ENCODE data around the gene C9orf85. TPM values are rescaled to one million over a fixed set of nuclear protein-coding genes. Genes with fewer than 3 reads are reported as not detected.
A peak's percentile ranks its signal among the peaks of the same experiment; 100 is the strongest.

Gene C9orf85
- total RNA-seq, 4 donors from 2014 or later = 8.9 to 21.7 (median 13.0) TPM

GRCh38 chr9:71904076-71904475 is 7.4 kb upstream of the C9orf85 start:
- Histone ChIP-seq H3K4me1 (peaks cover 3 to 6% of the 10 kb centered on the region in 2 donors), H3K4me3 (replicated peaks in 1 of 3) (no peak overlapping the region), H3K9me3 (no peaks in the 10 kb centered on the region), H3K27me3 (no peaks in the 10 kb centered on the region), H3K36me3 (no peaks in the 10 kb centered on the region), H3K27ac (no peak overlapping the region)
- DNase-seq = no peak
- WGBS, 2 donors = 69 to 83% methylated on average over 2 of the region's 2 CpGs
- TF ChIP-seq POLR2A (IDR thresholded peaks at IDR 0.05) = no peak
- TF ChIP-seq, protein P1, sequence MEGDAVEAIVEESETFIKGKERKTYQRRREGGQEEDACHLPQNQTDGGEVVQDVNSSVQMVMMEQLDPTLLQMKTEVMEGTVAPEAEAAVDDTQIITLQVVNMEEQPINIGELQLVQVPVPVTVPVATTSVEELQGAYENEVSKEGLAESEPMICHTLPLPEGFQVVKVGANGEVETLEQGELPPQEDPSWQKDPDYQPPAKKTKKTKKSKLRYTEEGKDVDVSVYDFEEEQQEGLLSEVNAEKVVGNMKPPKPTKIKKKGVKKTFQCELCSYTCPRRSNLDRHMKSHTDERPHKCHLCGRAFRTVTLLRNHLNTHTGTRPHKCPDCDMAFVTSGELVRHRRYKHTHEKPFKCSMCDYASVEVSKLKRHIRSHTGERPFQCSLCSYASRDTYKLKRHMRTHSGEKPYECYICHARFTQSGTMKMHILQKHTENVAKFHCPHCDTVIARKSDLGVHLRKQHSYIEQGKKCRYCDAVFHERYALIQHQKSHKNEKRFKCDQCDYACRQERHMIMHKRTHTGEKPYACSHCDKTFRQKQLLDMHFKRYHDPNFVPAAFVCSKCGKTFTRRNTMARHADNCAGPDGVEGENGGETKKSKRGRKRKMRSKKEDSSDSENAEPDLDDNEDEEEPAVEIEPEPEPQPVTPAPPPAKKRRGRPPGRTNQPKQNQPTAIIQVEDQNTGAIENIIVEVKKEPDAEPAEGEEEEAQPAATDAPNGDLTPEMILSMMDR (IDR thresholded peaks at IDR 0.05) = no peak
- intact Hi-C loops (cut with DNase I) = no loop called here

GRCh38 chr9:71908825-71909224 is 2.6 kb upstream of the C9orf85 start:
- TF ChIP-seq, protein P1 (IDR thresholded peaks at IDR 0.05) = no peak
- TF ChIP-seq POLR2A (IDR thresholded peaks at IDR 0.05) = no peak
- Histone ChIP-seq H3K4me1 (peaks cover 19 to 22% of the 10 kb centered on the region in 2 donors), H3K4me3 (replicated peaks in 1 of 3) (no peak overlapping the region), H3K27me3 (no peaks in the 10 kb centered on the region), H3K9me3 (no peaks in the 10 kb centered on the region), H3K36me3 (no peaks in the 10 kb centered on the region), H3K27ac (no peak overlapping the region)
- DNase-seq = no peak
- intact Hi-C loops (cut with DNase I) = no loop called here
- WGBS, 2 donors = 28 to 89% methylated on average over 1 of the region's 1 CpG

DNA sequence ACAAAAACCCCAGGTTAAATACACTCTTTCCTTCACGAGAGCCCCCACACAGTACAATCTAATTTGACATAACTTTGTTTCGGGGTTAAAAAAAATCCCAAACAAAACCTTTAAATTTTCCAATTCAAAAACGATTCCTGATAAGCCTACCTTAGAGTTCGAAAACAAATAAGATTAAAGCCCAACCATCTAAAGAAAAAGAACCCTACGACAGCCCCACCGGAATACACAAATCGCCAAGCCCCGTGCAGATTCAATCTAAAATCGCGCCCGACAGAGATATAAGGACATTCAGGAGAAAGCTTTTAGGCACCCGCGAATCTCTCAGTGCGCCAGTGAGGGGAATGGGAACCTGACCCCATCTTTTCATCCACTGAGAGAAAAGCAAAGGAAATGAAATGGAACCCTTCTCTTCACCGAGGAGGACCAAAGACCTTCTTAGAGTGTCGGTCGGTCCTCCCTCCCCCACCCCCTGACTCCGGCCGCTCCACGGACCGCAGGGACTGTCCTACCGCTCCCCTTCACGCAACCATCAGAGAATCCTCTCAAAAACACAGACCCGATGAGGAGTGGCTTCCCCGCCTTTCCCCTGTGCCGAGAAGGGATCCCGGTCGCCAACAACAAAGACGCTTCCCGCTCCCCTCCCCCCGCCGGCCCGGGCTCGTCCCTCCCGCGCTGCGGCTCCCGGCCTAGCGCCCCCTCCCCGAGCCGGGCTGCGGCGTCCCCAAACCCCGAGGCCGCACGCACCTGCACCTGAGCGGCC is 1.4 kb upstream of the C9orf85 start:
- TF ChIP-seq POLR2A (IDR thresholded peaks at IDR 0.05) = no peak
- TF ChIP-seq, protein P1 (IDR thresholded peaks at IDR 0.05) = peak in 1 of 6 experiments; percentile 7
- H3K4me3 ChIP-seq (replicated peaks in 1 of 3) = peak overlapping the region; percentile 63 to 90 (median 82)
- WGBS, 2 donors = 0 to 1% methylated on average over 18 to 25 of the region's 47 CpGs
- peak; percentile 63 to 67 for DNase-seq
- peak overlapping the region; percentile 90 to 94 (median 93) for H3K27ac ChIP-seq
- H3K9me3 ChIP-seq = no peaks in the 10 kb centered on the region
- no peaks in the 10 kb centered on the region for H3K36me3 ChIP-seq
- peaks cover 19 to 22% of the 10 kb centered on the region in 2 donors for H3K4me1 ChIP-seq
- no peaks in the 10 kb centered on the region for H3K27me3 ChIP-seq
- intact Hi-C loops (cut with DNase I) = no loop called here

GRCh38 chr9:71910650-71911060 is 784 bp upstream of the C9orf85 start:
- H3K9me3 ChIP-seq = no peaks in the 10 kb centered on the region
- WGBS, 2 donors = 0 to 2% methylated on average over 5 to 11 of the region's 56 CpGs
- H3K27ac ChIP-seq = peak overlapping the region; percentile 90 to 94 (median 93)
- peak overlapping the region; percentile 63 to 90 (median 82) for H3K4me3 ChIP-seq (replicated peaks in 1 of 3)
- intact Hi-C loops (cut with DNase I) = no loop called here
- peaks cover 19 to 22% of the 10 kb centered on the region in 2 donors for H3K4me1 ChIP-seq
- DNase-seq = no peak
- no peaks in the 10 kb centered on the region for H3K27me3 ChIP-seq
- no peaks in the 10 kb centered on the region for H3K36me3 ChIP-seq
- no peak for TF ChIP-seq POLR2A (IDR thresholded peaks at IDR 0.05)

DNA sequence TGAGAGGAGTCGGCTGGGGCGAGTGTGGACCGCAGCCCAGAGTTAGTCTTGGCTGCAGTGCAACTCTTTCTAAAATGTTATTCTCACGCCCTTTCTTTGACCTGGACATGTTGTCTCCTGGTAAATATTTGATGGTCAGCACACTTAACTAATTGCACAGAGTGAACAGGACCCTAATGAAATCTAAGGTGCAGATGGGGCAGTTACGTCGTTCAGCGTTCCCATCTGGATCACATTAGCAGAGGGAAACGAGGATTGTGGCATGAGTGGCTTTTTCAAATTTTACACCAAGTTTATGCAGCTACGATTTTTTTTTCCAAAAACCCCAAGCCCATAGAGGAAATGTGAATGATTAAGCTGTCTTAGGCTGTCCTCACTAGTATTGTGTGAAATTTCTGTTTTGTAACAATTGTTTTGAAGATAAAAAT is 483 bp downstream of the C9orf85 start:
- no peak for DNase-seq
- H3K9me3 ChIP-seq = no peaks in the 10 kb centered on the region
- TF ChIP-seq, protein P1 (IDR thresholded peaks at IDR 0.05) = no peak
- TF ChIP-seq POLR2A (IDR thresholded peaks at IDR 0.05) = no peak
- peaks cover 19 to 22% of the 10 kb centered on the region in 2 donors for H3K4me1 ChIP-seq
- H3K27ac ChIP-seq = peak overlapping the region; percentile 23 to 94 (median 92)
- intact Hi-C loops (cut with DNase I) = no loop called here
- WGBS, 2 donors = 0 to 1% methylated on average over 9 of the region's 9 CpGs
- peak overlapping the region; percentile 5 to 82 (median 38) for H3K4me3 ChIP-seq (replicated peaks in 1 of 3)
- no peaks in the 10 kb centered on the region for H3K36me3 ChIP-seq
- H3K27me3 ChIP-seq = no peaks in the 10 kb centered on the region

Data from thyroid gland (tissue), 4 donors.